NCI-H2107 treated with DMSO at 0.1 percent for 48 hours (cell line): ENCODE data around the gene NDUFV3.
"Not testable (repeated sequence)": the region's sequence is repeated elsewhere in the genome, so short reads cannot be mapped to it uniquely, and the experiment has no call there.

Experiments used
- DNase-seq: peaks from one replicate; lab custom pipeline; 2025; ENCODE audit not compliant: unreplicated experiment; lab: John Stamatoyannopoulos, UW

The NDUFV3 gene

DNA sequence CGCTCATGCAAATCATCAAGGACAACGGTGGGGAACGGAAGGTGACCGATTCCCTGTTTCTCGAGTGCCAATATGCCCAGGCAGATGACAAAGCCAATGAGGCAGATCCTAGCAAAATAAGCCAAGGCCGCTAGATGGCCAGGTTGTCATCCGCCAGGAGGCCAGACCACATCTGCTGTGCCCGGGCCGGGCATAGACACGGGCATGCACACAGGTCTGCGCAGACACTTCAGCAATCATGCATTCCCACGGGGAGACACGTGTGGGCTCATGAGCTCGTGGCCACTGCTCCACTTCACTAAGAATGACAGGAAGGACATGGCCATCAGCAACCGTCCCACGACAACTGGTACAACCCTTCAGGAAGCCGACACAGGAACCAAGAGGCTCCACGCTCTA, 37.2 kb upstream of the NDUFV3 start:
- no peak for DNase-seq

DNA sequence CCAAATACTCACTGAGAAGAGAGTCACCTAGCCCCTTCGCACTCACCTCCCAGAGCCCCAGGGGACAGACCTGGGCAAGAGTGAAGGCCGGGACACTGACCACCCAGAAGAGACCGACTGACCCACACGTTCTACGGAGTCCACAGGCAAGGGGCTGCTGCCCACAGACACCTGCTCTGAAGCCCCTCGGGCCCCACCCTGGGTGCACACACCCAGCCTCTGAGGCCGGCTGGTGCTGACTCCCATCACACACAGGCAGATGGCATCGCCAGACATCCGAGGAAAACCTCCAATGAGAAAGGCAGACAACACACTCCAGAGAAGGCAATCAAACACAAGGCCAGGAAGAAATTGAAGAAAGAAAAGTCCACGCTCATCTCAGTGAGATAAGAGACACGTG, 35.9 kb upstream of the NDUFV3 start:
- no peak for DNase-seq

DNA sequence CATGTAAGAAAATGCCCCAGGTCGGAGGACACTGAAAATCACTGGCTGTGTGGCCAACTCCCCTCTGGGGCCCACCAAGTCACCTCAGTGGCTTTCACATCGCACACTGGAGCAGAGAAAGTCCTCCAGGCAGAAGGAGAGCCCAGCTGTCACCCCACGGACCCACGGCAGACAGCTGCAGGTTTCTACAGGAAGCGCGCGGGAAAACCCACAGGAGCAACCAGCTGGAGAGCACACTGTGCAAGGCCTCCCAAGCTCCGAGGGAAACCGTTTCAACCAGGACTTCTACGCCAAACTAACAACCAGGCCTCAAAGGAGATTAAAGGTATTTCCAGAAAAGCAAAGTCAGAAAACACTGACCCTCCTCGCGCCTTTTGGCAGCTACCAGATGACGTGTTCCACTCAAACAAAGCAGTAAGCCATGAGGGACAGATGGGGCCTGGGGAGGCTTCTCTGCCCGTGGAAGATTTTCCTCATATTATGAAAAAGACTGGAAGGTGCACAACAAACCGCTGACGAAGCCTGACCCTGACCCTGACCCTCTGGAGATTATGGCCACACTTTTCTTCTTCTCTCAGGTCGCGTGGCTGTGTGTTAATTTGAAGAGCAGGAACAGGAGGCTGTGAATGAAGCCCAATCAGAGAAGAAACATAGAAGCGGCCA, 34.8 kb upstream of the NDUFV3 start:
- no peak for DNase-seq

DNA sequence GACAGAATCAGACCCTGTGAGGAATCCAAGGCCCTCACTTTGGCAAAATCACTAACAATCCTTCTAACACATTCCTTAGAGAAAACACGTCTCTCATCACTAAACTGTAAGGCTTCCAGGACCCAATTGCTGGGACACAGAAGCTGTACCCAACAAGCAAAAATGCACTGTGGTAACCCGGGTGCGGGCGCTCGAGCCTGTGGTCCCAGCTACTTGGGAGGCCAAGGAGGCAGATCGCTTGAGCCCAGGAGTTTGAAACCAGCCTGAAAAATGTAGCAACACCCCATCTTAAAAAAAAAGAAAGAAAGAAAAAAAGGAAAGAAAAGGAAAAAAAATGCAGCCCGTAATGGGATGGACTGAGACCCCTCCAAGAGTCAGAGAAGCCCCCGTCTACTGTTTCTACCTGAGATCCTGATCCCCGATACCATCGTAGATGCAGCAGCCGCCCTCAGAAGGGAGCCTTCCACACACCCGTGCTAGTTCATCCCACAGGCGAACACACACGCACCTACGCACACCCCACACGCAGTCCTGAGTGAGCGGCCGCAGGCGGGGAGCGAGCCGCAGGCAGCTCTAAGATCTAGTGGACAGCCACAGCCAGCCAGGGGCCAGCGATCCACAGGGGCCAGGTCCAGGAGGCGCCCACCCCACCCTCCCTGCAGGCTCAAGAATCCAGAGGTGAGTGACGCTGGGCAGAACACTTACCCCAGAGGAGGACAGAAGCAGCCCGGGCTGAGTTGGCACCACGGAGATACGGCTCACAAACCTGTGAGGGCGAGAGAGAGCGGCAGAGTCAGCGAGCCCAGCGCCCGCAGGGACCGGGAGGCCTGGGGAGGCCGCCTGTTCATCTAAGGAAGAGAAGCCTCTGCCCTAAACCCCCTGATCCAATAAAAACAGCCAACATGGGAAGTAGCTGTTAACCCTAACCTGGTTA, 33.9 kb upstream of the NDUFV3 start:
- no peak for DNase-seq

DNA sequence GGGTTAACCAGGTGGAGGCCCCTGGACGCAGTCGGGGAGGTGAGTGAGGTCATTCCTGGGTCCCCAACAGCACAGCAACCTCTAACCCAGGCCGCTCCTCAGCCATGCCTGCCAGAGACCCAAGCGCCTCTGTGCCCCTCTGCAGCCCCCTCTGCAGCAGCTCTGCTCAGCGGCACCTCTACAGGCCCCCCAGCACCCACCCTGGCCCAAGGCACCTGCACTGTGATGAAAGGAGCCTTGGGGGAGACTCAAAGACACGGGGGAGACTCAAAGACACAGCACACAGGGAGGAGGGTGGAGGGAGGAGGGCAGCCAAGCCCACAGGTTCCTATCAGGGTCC, 33.2 kb upstream of the NDUFV3 start:
- DNase-seq: no peak

DNA sequence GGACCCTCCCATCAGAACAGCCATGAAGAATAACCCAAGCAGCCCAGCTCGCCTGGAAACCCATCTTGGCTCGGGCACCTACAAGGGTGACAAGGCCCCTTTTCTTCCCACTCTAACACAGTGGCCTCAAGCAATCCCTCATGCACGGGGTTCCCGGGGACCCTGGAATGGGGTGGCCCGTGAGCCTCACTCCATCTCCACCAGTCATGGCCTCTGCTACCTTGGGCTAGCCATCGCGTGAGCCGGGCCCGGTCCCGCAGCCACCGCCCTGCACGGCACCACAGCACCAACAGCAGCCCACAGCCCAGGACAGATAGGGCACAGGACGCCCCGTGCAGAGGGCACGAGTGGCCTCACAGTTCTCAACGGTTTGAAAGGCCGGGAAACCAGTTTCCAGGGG, 32.8 kb upstream of the NDUFV3 start:
- no peak for DNase-seq

DNA sequence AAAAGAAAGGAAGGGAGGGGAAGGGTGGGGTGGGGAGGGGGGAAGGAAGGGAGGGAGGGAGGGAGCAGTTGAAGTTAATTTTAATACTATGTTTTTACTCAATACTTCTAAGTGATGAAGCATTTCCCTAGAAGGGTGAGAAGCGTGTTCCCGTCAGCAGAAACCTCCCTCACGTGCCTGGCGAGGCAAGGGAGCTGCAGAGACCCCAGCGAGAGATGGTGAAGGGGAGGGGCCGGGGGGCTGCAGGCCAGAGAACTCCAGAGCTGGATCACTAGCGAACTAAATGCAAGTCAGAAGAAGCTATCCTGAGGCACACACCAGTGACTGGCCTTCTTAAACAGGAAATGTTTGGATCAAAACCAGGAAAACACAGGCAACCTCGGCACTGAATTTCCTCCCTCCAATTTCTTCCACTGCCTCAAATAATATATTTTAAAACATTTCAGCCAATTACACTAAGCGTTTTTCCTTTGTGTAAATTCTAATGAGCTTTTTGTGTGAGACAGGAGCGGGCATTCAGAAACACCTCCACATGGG, 31.7 kb upstream of the NDUFV3 start:
- DNase-seq: no peak

DNA sequence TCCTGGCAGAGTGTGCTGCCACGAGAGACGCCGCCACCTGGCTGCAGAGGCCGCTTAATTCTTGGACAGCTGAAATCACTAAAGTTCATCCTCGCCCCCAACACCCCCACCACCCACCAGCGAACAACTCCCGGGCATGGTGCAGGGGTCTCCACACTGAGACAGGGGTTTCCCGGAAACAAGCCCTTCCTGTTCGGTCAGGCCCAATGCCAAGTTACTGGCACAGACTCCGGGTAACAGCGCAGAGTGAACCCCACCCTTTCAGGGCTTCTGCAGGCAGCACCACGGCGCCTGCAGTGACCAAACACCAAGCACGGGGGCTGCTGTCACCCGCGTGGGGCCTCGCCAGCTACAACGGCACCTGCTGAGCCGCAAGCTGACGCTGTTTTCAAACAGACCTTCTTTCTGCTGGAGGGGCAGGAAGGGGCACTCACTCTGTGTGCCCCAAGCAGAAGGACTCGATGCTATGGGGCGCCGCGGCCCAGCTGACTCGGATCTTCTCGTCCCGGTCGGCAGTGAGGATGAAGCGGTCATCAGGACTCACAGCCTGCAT, 31.2 kb upstream of the NDUFV3 start:
- no peak for DNase-seq

DNA sequence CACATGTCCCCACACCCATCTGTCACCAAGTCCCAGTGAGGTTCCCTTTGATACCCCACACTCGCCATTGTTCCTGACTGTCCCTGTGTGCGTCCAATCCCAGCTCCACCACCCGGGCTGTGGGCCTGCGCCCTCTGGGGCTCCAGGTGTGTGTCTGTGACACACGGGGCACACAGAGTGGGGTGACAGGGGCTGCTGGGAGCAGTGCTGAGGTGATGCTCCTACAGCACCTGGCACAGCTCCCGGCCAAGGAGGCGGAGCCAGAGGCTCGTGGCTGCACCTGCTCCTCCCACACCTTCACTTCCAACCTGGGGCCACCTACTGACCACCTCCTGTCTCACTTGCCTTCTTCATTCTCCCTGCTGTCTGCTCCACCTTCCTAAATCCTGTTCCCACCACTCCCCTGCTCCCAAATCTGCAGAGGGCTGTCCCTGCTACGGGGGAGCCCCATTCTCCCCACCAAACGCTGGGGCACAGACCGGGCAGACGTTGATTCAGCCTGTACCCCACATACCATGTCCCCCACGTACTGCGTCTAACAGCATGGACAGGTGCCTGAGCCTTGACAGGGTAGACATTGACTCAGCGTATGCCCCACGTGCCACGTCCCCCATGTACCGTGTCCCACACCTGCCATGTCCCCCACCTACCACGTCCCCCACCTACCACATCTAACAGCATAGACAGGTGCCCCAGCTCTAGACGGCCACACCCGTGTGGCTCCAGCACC, 30.2 kb upstream of the NDUFV3 start:
- DNase-seq: peak; percentile 31

DNA sequence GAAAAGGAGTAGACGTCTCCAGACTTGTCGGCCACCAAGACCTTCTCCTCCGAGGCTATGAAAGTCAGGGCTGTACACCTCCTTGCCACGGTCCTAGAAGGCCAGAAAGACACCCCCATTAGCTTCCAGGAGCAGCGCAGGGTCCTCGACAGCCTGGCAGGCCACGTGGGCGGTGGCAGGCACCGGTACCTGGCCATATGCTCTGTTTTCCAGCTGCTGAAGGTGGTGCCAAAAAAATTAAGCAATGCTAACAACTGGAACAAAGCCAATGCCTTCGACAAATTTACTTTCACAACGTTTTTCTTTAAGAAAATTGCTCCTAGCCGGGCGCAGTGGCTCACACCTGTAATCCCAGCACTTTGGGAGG, 29.6 kb upstream of the NDUFV3 start:
- no peak for DNase-seq

DNA sequence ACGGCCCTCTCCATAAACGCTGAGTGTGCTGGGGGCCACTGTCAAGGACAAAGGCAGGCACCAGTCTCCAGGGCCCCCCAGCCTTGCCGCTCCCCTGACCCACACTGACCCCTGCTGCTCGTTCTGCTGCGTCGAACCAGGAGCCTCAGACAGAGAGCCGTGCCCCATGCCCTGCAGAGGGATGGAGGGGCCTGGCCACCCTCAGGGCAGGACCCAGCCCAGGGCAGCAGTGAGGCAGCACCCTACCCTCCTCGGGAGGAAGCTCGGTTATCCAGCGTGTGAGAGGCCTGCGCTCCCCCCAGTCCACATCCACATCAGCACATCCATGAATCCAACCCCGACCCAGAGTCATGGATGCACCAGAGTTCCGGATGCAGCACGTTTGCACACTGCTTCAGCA, 28.8 kb upstream of the NDUFV3 start:
- DNase-seq: no peak

DNA sequence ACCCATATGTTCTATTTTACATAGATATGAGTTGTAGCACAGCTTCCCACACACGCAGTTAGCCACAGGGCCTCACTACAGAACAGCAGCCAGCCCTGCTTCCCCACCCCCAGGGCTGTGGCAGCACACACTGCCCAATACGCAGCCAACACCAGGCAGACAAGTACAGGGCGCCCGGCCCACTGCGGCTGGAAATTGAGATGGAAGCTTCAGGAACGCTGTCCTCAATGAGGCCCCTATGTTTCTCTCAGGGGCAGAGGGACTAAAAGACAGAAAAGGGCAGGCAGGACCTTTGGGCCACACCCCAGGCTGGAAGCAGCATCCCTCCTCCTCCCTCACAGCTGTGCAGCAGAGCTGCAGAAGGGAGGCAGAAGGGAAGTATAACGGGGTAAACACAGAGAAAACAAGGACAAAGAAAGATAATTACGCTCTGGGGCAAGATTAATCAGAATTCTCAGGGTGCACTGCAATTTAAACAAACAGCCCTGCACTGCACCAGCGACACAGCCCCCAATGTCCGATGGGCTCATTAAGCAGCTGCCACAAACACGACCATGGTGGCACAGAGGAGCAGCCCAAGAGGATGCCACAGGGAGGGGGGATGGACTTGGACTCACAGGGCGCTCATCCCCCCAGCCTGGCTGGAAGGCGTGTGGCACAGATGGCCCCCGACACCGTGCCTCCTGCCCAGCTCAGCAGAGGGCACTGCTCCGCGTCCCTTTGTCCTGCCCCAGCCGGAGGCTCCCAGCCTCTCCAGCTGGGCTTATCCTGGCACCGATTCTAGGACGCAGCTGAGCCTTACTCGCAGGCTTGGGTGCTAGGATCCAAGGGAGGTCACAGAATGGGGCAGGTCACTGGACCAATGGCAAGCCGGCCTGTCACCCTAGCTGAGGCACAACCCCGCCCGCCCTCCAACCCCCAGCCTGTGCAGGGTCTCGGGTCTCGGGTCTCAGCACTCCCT, 28.0 kb upstream of the NDUFV3 start:
- DNase-seq: no peak

DNA sequence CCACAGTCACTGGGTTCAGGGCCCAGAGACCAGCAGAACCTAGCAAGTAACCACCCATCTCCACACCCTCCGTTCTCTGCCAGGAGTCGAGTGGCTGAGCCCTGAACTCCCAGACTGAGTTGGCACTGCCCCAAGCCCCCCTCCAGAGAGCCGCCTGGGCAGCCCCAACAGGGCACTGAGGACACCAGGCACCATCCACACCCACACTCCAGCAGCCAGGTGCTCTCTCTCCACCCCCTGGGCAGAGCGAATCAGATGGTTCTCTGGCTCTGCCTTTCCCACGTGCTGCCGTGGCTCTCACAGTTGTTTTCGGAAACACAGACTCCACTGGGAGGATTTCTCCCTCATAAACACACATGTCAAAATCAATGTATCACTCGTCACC, 27.3 kb upstream of the NDUFV3 start:
- peak; percentile 47 for DNase-seq

DNA sequence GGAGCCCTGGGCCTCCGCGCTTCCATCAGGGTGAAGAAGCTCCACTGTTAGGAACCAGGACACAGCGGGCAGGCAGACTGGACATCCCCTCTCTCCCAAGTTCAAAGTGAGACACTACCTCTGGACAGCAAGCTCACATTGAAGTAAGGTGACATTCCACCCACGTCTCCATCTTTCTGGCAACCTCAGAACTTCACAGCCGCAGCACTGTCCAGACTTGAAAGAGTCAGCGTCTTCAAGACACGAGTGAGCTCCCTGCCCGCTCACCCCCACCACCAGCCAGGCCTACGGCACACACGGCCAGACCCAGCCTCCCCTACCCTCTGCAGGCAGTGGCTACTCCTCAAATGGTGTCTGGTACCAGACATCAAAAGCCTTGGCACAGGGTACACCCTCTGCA, 24.9 kb upstream of the NDUFV3 start:
- no peak for DNase-seq

DNA sequence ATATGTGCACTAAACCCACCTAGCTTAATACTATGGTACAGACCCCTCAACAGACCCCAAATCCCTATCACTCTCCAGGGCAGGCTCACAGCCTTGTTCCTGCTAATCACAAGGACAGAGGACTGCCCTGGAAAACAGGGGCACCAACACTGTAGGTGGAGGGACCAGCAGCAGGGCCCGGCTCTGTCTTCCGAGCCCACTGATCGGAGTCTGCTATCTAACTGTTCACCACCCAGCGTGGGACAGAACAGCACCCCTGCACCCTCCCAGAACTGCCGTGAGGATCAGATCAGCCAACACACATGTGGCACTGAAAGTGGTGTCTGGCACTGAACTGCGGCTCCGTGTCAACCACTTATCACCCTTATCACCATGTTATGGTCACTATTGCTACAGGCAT, 20.0 kb upstream of the NDUFV3 start:
- no peak for DNase-seq

DNA sequence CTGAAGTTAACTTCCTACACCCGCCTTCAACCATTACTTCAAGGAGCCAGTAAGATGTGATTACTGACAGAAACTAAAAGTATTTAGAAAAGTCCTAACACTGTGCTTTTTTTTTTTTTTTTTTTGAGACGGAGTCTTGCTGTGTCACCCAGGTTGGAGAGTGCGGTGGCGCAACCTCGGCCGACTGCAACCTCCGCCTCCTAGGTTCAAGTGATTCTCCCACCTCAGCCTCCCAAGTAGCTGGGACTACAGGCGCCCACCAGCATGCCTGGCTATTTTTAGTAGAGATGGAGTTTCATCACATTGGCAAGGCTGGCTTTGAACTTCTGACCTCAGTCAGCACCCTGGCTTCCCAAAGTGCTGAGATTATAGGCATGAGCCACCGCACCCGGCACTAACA, 17.3 kb upstream of the NDUFV3 start:
- not testable (repeated sequence) for DNase-seq

DNA sequence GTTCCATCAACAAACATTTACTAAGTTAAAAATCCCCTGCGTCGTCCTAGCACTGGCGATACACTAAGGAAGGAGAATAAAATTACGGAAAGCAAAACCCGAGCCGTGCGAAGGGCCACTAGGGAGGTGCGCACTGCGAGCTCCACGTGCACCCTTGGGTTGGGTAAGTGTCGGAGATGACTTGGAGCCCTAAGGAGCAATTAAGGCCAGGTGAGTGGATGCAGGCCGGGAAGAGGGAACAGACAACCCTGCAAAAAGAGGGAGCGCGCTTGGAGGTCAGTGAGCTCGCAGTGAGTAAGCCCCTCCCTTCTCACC, 14.5 kb upstream of the NDUFV3 start:
- DNase-seq: no peak

DNA sequence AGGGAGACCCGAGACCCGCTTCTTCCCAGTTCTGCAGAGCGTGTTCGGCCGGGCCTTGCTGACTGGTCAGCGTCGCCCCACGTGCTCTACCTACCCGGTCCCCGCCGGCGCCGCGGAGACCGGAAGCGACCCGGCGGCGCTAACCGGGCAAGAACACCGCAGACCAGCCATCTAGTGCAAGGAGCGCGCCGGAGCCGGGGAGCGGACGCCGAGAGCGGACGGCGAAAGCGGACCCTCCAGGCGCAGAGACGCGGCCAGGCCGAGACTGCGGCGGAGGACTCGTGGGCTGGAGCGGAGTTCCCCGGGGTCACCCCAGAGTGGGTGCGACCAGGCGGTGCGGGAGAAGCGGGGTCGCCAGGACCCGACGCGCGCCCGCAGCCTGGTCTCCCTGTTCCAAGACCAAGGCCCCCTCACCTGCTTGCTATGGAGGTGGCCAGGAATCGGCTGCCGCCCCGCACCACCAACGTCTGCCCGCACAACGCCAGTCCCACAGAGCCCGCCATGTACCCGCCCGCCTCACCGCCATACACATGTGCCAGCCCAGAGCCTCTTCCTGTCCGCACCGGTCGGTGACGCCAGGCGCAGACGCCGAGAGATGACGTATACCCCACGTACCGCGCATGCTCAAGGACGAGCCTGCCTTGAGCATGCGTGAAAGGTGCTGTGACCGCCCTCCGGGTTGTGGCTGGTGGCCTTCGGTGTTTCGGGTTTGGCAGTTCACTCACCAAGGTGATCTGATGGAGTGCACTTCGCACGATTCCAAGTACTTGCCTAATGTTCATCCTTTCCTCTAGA, 13.9 kb upstream of the NDUFV3 start, which contains the start of gene WDR4:
Gene WDR4, minus strand, starts transcription at position 547 of the 795 bp plus-strand sequence. Its CDS starts 44 bp downstream, at position 503.
- DNase-seq: peak; percentile 93

DNA sequence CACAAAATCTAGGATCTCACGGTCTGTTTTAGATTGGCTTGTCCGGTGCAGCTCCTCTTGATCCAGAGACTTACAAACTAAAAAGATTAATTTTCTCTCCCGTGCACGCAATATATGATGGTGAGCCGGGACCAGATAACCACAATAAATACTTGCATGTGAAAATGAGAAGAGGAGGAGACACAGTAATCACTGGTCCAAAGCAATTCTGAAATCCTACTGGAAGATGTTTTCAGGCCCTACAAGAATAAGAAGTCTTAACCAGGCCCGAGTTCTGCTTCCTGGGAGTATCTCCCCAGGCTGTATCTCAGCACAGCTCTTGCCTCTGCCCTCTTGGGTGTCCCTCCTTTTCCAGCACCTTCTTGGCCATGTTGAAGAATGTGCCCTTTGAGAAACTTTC, 12.8 kb upstream of the NDUFV3 start:
- DNase-seq: no peak

DNA sequence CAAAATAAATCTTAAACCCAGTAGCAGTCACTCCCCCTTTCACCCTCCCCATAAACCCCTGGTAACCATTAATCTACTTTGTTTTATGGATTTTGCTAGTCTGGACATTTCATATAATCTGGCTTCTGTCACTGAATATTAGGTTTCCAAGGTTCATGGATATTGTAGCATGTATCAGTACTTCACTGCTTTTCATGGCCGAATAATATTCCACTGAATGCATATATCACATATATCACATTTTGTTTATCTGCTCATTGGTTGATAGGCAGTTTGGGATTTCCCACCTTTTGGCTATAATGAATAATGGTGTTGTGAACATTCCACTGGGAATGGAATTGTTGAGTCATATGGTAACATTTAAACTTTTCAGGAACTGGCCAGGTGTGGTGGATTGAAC, 9.2 kb upstream of the NDUFV3 start:
- no peak for DNase-seq
